HG03097 (cell line): ENCODE measurements around the gene RUNX2.
A peak's percentile ranks its signal among the peaks of the same experiment; 100 is the strongest.

Source experiments
- ATAC-seq: cut with Tn5 transposase; IDR thresholded peaks from one replicate; pipeline ENCODE4 v1.9.1; 2021; ENCODE audit not compliant: unreplicated experiment, low FRiP score

Gene RUNX2

GRCh38 chr6:45685076-45685475 lies 356.9 kb downstream of the RUNX2 start:
- no peak for ATAC-seq

GRCh38 chr6:45686841-45687569 lies 358.9 kb downstream of the RUNX2 start:
- no peak for ATAC-seq

DNA sequence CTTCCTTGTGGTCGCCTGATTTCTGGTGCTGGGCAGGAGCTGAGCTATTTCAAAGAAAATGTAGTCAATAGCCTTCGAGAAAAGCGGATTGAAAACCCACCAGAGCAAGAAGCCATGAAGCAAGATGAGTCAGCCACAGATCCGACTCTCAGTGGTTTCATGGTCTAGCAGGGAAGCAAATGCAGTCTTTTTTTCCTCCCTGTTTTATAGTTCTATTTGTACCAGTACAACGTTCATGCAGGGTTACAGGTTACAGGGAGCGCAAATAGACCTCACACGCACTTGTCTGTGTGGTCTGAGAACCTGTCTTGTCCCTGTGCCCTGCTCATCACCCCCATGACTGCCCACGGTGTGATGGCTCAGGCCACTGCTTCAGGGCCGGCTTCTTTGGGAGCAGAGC lies 359.4 kb downstream of the RUNX2 start:
- ATAC-seq = peak; percentile 69

DNA sequence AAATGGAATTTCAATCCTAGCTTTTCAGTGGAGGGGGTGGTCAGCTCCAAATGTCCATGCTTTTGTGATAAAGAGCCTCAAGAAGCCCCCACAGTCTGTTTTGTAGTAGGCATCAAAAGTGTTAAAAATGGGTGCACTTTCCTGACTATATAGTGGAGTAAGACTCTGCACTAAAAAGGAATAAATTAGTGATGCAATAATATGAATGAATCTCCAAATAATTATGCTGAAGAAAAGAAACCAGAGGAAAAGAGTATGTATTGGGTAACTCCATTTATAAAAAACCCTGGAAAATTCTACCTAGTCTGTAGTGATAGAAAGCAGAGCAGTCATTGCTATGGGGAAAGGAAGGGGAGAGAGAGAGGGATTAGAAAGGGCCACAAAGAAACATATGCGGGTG lies 360.1 kb downstream of the RUNX2 start:
- ATAC-seq = no peak

DNA sequence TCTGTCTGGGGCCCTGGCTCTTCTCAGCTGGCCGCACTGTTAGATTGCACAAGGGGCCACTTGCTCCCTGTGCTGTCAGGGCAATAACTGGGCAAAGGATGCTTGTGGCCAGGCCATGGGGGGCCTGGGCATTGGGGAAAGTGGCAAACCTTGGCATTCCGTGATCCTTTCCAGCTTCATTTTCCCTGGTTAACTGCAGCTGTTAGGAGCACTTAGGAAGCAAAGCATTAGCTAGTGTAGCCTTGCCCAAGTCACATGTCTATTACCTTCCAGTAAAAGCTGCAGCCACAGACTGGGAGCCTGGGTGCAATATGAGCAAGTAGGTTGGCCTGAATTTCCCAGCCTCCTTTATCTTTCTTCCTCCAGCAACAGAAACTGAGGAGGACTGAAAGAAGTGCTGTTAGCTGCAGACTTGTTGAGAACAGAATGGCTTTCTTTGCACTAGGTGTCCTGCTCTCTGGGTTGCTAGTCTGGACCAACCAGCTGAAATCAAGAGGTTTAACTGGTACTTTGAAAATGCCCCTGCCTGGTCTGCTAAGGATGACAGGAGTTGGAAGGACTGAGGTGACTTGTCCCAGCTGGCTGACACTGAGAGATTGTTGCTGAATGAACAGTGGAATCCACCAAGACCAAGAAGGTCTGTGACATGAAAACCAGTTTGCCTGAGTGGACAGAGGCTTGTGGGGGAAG lies 361.9 kb downstream of the RUNX2 start:
- no peak for ATAC-seq

DNA sequence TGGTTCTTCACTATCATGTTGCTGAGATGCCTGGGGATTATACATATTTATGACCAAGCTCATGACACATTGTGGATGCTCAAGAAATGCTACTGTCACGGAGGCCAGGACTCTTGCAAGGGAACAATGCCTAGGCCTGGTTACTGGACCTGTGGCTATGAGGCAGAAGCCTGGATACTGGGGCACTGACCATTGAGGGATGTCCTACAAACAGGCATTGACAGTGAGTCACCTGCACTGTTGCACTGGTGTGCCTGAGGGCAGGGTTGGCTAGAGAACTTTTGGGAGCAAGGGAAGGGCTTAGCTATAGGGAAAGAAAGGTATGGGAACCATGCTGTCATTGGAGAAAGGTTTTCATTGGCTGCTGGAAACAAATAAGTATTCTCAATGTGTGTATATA lies 362.7 kb downstream of the RUNX2 start:
- ATAC-seq = no peak

DNA sequence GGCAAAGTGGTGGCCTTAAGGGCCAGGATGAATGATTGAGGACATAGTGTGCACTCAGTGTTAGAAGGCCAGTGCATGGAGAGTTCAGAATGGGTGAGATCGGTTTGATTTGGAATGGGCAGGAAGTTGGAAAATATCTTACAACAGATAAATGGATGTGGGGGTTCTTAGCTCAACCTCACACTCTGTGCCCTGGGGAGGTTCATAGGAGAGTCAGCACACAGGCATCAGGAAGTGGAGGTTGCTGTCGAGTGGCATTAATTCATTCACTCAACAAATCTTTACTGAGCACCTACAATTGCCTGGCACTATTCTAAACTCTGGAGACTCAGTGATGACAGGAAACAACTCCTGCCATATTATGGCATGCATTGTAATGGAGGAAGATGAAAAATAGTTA lies 363.3 kb downstream of the RUNX2 start:
- ATAC-seq = no peak

GRCh38 chr6:45692021-45692420 lies 363.9 kb downstream of the RUNX2 start:
- ATAC-seq = no peak

- ATAC-seq = no peak
Observed at GRCh38 chr6:45696738-45697137, 368.6 kb downstream of the RUNX2 start.

- no peak for ATAC-seq
Observed at GRCh38 chr6:45697605-45698004, 369.5 kb downstream of the RUNX2 start.

DNA sequence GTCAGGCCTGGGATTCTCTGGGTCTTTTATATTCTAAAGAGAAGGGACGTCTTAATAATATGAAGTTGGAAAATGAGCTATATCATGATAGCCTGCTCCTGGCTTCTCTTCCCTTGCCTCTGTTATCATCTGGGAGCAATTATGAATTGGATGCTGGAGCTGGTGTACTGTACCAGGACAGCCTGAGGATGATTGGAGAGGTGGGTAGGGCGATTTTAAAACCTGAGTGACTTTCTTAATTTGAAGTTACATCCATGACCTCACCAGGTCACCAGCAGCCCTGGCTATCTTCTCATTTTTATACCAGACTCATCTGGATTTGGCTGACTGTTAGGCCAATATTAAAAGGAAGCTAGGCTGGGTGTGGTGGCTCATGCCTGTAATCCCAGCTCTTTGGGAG lies 369.9 kb downstream of the RUNX2 start:
- no peak for ATAC-seq

- no peak for ATAC-seq
Observed at GRCh38 chr6:45699663-45700062, 371.5 kb downstream of the RUNX2 start.

- no peak for ATAC-seq
Observed at GRCh38 chr6:45702849-45703739, 375.0 kb downstream of the RUNX2 start.

GRCh38 chr6:45704056-45704800 lies 376.1 kb downstream of the RUNX2 start:
- no peak for ATAC-seq

DNA sequence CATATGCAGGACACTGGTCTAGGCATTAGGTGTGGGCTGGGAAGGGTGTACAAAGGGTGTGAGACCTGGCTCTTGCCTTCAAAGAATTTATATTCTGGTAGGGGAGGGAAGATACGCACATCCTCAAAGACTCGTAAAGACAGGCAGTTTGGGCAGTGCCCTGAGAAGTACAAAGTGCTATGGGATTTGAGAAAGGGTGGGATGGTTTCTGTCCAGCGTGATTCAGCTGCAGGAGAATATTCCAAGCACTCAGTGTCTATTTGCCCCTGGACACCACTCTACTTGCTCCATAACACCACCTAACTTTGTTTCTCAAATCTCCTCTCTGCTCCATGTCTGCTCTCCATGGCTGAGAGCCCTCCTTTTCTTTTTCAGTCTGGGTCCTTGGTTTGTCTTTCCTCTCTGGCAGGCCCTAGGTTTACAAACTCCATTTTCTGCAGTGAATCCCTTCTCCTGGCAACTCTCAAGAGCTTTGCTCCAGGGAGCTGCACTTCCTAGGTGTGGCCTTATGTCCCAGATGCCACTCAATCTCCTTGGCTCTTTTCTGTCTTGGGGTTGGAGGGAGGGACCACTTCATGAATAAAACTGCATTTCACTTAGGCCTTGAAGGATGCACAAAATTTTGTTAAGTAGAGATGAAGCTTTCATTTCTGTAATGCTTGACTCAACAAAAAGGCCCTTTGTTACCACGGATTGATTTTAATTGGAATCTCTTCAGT lies 377.2 kb downstream of the RUNX2 start:
- ATAC-seq = no peak

DNA sequence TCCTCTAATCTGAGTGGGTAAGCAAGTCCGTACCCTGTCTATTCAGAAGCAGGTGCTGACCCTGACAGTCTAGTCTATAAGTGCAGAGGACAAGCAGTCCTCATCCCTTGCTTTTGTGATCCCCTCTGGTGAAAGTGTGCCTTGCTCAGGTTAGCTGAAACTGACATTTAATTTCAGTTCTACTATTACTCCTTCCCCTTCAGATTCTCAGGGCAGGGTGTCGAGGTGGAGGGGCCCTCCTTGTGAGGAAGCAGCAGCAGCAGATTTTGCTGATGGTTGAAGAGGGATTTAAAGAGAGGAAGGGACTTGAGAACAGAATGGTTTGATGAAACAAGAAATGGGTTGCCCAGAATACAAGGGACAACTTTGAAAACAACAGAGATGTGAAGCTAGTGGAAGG lies 378.2 kb downstream of the RUNX2 start:
- ATAC-seq = no peak

- ATAC-seq = no peak
Observed at GRCh38 chr6:45707176-45707575, 379.0 kb downstream of the RUNX2 start.

- ATAC-seq = peak; percentile 61
Observed at GRCh38 chr6:45709781-45710220, 381.7 kb downstream of the RUNX2 start.

- peak; percentile 69 for ATAC-seq
Observed at GRCh38 chr6:45710304-45710821, 382.2 kb downstream of the RUNX2 start.

DNA sequence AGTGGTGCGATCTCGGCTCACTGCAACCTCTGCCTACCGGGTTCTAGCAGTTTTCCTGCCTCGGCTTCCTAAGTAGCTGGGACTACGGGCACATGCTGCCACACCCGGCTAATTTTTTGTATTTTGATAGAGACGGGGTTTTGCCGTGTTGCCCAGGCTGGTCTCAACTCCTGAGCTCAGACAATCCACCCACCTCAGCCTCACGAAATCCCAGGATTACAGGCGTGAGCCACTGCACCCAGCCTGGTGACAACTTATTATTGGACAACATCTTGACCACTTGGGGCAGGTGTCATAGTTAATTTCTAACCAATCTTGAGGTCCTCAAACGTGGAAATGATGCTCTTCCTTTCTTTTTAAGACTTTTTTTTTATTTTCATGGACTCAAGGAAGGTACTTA lies 383.9 kb downstream of the RUNX2 start:
- ATAC-seq = no peak
